SK-N-SH (cell line): ENCODE data around the gene C3AR1.

ENCODE experiments used
- EP300 ChIP-seq, 2 experiments: IDR thresholded peaks; 2 replicates each; pipeline versions ENCODE4 v1.4.0 to v1.6.1; 2012; ENCODE audit warnings: borderline replicate concordance in 1 of 2, low read depth in 1 of 2, low read length in 1 of 2
- EZH2phosphoT487 ChIP-seq: fragments of 200-600 bp; sonication (generic); IDR thresholded peaks from 2 replicates; pipeline ENCODE4 v1.6.1; 2017; ENCODE audit warnings: low read depth, mixed run types, mild to moderate bottlenecking, antibody characterized with exemption, moderate library complexity, borderline replicate concordance
- JUND ChIP-seq: IDR thresholded peaks from 2 replicates; pipeline ENCODE4 v1.4.0; 2012
- MXI1 ChIP-seq: IDR thresholded peaks from 2 replicates; pipeline ENCODE4 v1.6.1; 2012; ENCODE audit warnings: mild to moderate bottlenecking, low read depth, low read length, improper control_type of control experiment
- POLR2AphosphoS5 ChIP-seq: IDR thresholded peaks from 2 replicates; pipeline ENCODE4 v1.6.1; 2012; ENCODE audit warnings: low read depth, low read length
- RFX5 ChIP-seq: IDR thresholded peaks from 2 replicates; pipeline ENCODE4 v1.6.1; 2012; ENCODE audit warnings: mild to moderate bottlenecking, improper control_type of control experiment, low read length
- SMC3 ChIP-seq: IDR thresholded peaks from 2 replicates; pipeline ENCODE4 v1.6.1; 2012; ENCODE audit warnings: low read depth, low read length, improper control_type of control experiment
- TAF1 ChIP-seq: IDR thresholded peaks from 2 replicates; pipeline ENCODE4 v1.6.1; 2012; ENCODE audit warnings: low read depth, mild to moderate bottlenecking, low read length, moderate library complexity, borderline replicate concordance
- TF ChIP-seq, protein P1 (sequence below): fragments of 200-600 bp; sonication (generic); IDR thresholded peaks from 2 replicates; pipeline ENCODE4 v1.6.1; 2017; ENCODE audit warnings: antibody characterized with exemption, mild to moderate bottlenecking, moderate library complexity
- TF ChIP-seq, protein P2 (sequence below): IDR thresholded peaks from 2 replicates; pipeline ENCODE4 v1.4.0; 2012; ENCODE audit warnings: low read depth
- TF ChIP-seq, protein P3 (sequence below): IDR thresholded peaks from 2 replicates; pipeline ENCODE4 v1.4.0; 2012; ENCODE audit warnings: low read depth, borderline replicate concordance

DNA sequence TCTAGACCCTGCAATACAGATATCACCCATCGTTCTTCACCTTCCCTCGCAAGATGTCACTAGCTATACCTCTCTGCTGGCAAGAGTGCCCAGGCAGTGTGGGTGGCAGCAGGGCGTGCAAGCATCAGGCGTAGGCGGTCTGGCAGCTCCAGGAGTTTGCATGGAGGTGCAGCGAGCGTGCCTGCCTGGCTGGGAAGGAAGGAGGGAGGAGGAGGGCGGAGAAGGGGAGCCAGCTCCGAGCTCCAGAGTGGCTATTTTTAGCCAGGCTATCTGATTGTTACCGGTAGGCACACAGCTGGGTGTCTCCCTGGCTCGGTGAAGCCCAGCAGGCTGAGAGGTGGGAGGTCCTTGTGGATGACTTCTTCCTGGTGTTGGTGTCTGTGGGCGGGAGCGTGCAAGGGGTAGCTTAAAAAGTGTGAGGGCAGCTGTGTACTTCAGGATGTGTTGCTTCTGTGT is 27.5 kb downstream of the C3AR1 start:
- TF ChIP-seq, protein P1, sequence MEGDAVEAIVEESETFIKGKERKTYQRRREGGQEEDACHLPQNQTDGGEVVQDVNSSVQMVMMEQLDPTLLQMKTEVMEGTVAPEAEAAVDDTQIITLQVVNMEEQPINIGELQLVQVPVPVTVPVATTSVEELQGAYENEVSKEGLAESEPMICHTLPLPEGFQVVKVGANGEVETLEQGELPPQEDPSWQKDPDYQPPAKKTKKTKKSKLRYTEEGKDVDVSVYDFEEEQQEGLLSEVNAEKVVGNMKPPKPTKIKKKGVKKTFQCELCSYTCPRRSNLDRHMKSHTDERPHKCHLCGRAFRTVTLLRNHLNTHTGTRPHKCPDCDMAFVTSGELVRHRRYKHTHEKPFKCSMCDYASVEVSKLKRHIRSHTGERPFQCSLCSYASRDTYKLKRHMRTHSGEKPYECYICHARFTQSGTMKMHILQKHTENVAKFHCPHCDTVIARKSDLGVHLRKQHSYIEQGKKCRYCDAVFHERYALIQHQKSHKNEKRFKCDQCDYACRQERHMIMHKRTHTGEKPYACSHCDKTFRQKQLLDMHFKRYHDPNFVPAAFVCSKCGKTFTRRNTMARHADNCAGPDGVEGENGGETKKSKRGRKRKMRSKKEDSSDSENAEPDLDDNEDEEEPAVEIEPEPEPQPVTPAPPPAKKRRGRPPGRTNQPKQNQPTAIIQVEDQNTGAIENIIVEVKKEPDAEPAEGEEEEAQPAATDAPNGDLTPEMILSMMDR: no peak
- TF ChIP-seq TAF1: no peak
- no peak for TF ChIP-seq EP300 (IDR thresholded peaks at IDR 0.05; ENCODE audit: borderline replicate concordance in 1 of 2, low read depth in 1 of 2, low read length in 1 of 2)
- TF ChIP-seq SMC3: no peak
- TF ChIP-seq, protein P2, sequence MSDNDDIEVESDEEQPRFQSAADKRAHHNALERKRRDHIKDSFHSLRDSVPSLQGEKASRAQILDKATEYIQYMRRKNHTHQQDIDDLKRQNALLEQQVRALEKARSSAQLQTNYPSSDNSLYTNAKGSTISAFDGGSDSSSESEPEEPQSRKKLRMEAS: no peak
- TF ChIP-seq EZH2phosphoT487: no peak
- no peak for TF ChIP-seq JUND
- no peak for TF ChIP-seq POLR2AphosphoS5
- TF ChIP-seq, protein P3, sequence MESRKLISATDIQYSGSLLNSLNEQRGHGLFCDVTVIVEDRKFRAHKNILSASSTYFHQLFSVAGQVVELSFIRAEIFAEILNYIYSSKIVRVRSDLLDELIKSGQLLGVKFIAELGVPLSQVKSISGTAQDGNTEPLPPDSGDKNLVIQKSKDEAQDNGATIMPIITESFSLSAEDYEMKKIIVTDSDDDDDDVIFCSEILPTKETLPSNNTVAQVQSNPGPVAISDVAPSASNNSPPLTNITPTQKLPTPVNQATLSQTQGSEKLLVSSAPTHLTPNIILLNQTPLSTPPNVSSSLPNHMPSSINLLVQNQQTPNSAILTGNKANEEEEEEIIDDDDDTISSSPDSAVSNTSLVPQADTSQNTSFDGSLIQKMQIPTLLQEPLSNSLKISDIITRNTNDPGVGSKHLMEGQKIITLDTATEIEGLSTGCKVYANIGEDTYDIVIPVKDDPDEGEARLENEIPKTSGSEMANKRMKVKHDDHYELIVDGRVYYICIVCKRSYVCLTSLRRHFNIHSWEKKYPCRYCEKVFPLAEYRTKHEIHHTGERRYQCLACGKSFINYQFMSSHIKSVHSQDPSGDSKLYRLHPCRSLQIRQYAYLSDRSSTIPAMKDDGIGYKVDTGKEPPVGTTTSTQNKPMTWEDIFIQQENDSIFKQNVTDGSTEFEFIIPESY: no peak
- TF ChIP-seq RFX5: no peak
- TF ChIP-seq MXI1: no peak
